Stomach (tissue), 4 donors: ENCODE measurements around the gene LY86.

Experiments
- POLR2A ChIP-seq, 4 donors: fragments of 450-650 bp; IDR thresholded peaks; one replicate each; pipeline ENCODE4 v1.6.1; 2016; ENCODE audit warnings: antibody characterized with exemption in 4 of 4, control low read depth in 2 of 4, mild to moderate bottlenecking in 1 of 4, moderate library complexity in 1 of 4
- POLR2AphosphoS5 ChIP-seq, 3 donors: sonication (generic); formaldehyde crosslinking; IDR thresholded peaks; one replicate each; pipeline ENCODE4 v1.6.1; 2016; ENCODE audit warnings: antibody characterized with exemption in 3 of 3
- TF ChIP-seq, protein P1 (sequence below), 7 experiments: fragments of 450-650 bp in 4 of 7; fragments of 200-600 bp in 3 of 7; sonication (generic) in 3 of 7; IDR thresholded peaks; one replicate each; pipeline ENCODE4 v1.5.1; 2016 to 2019; ENCODE audit warnings: antibody characterized with exemption in 7 of 7, control low read depth in 2 of 7, mild to moderate bottlenecking in 1 of 7

DNA sequence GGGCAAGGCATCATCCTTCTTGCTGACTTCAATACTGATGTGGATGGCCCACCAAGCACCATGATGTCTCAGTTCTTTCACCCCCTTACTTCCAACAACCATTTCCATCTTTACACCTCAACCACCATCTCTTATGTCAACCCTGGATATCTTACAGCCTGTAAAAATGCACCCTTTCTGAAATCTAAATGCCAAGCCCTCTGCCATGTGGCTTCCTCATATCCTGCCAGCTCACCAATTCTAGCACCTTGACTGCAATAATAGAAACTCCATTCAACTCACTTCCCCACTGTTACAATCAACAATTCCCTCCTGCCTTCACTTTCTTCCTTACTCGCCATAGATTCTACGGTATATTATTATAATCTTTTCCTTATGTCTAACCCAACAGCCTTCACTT is 57.9 kb downstream of the LY86 start:
- TF ChIP-seq POLR2A (IDR thresholded peaks at IDR 0.05) (no peak), POLR2AphosphoS5 (IDR thresholded peaks at IDR 0.05) (no peak)
- TF ChIP-seq, protein P1, sequence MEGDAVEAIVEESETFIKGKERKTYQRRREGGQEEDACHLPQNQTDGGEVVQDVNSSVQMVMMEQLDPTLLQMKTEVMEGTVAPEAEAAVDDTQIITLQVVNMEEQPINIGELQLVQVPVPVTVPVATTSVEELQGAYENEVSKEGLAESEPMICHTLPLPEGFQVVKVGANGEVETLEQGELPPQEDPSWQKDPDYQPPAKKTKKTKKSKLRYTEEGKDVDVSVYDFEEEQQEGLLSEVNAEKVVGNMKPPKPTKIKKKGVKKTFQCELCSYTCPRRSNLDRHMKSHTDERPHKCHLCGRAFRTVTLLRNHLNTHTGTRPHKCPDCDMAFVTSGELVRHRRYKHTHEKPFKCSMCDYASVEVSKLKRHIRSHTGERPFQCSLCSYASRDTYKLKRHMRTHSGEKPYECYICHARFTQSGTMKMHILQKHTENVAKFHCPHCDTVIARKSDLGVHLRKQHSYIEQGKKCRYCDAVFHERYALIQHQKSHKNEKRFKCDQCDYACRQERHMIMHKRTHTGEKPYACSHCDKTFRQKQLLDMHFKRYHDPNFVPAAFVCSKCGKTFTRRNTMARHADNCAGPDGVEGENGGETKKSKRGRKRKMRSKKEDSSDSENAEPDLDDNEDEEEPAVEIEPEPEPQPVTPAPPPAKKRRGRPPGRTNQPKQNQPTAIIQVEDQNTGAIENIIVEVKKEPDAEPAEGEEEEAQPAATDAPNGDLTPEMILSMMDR (IDR thresholded peaks at IDR 0.05), result no peak
